Measurements from ENCODE around the gene SMYD3. TPM values are rescaled to one million over a fixed set of nuclear protein-coding genes. Genes with fewer than 3 reads are reported as not detected.

The SMYD3 gene
- total and polyA plus RNA-seq, 4 donors, result 10.5 to 40.1 (median 32.5) TPM

- WGBS, 2 donors, result 94 to 95% methylated on average over 9 of the region's 9 CpGs
These were observed 727.0 kb downstream of the SMYD3 start for GRCh38 chr1:245779797-245780755.

GRCh38 chr1:245777752-245778151 is 729.3 kb downstream of the SMYD3 start:
- Histone ChIP-seq H3K9ac (ENCODE audit: insufficient read depth in 1 of 2, low read length in 2 of 2) (no peak overlapping the region), H3K9me3 (ENCODE audit: control insufficient read depth in 4 of 4, insufficient read depth in 3 of 4, low read length in 3 of 4) (no peaks in the 10 kb centered on the region), H3K27me3 (ENCODE audit: control insufficient read depth in 3 of 3, insufficient read depth in 3 of 3, low read length in 2 of 3) (no peaks in the 10 kb centered on the region), H3K27ac (ENCODE audit: low read depth in 1 of 2, low read length in 1 of 2) (no peak overlapping the region), H3K4me1 (ENCODE audit: control insufficient read depth in 5 of 5, insufficient read depth in 5 of 5, low read length in 5 of 5) (peaks cover 0 to 4% (median 0%) of the 10 kb centered on the region in 5 donors), H3K36me3 (ENCODE audit: control insufficient read depth in 4 of 4, insufficient read depth in 4 of 4, low read length in 4 of 4) (no peaks in the 10 kb centered on the region), H3K4me3 (no peak overlapping the region)
- DNase-seq (no peak), ATAC-seq (ENCODE audit: insufficient read depth, low FRiP score) (no peak)
- TF ChIP-seq CTCF (IDR thresholded peaks at IDR 0.05; ENCODE audit: control extremely low read depth, extremely low read depth), result no peak
- 94 to 96% methylated on average over 3 of the region's 3 CpGs for WGBS, 2 donors

More at GRCh38 chr1:245779797-245780755, 727.0 kb downstream of the SMYD3 start:
- Histone ChIP-seq H3K27me3 (ENCODE audit: control insufficient read depth in 3 of 3, insufficient read depth in 3 of 3, low read length in 2 of 3) (no peaks in the 10 kb centered on the region), H3K4me3 (no peak overlapping the region), H3K27ac (ENCODE audit: low read depth in 1 of 2, low read length in 1 of 2) (no peak overlapping the region), H3K9me3 (ENCODE audit: control insufficient read depth in 4 of 4, insufficient read depth in 3 of 4, low read length in 3 of 4) (no peaks in the 10 kb centered on the region), H3K4me1 (ENCODE audit: control insufficient read depth in 5 of 5, insufficient read depth in 5 of 5, low read length in 5 of 5) (peaks cover 0 to 3% (median 0%) of the 10 kb centered on the region in 5 donors), H3K9ac (ENCODE audit: insufficient read depth in 1 of 2, low read length in 2 of 2) (no peak overlapping the region), H3K36me3 (ENCODE audit: control insufficient read depth in 4 of 4, insufficient read depth in 4 of 4, low read length in 4 of 4) (no peaks in the 10 kb centered on the region)
- DNase-seq (no peak), ATAC-seq (ENCODE audit: insufficient read depth, low FRiP score) (no peak)
- TF ChIP-seq CTCF (IDR thresholded peaks at IDR 0.05; ENCODE audit: control extremely low read depth, extremely low read depth), result no peak

- no peak overlapping the region for H3K4me3 ChIP-seq
- no peak overlapping the region for H3K27ac ChIP-seq (ENCODE audit: low read depth in 1 of 2, low read length in 1 of 2)
- no peak for TF ChIP-seq CTCF (IDR thresholded peaks at IDR 0.05; ENCODE audit: control extremely low read depth, extremely low read depth)
- ATAC-seq (ENCODE audit: insufficient read depth, low FRiP score) (no peak), DNase-seq (no peak)
- peaks cover 0 to 11% (median 0%) of the 10 kb centered on the region in 5 donors for H3K4me1 ChIP-seq (ENCODE audit: control insufficient read depth in 5 of 5, insufficient read depth in 5 of 5, low read length in 5 of 5)
- H3K36me3 ChIP-seq (ENCODE audit: control insufficient read depth in 4 of 4, insufficient read depth in 4 of 4, low read length in 4 of 4), result no peaks in the 10 kb centered on the region
- no peak overlapping the region for H3K9ac ChIP-seq (ENCODE audit: insufficient read depth in 1 of 2, low read length in 2 of 2)
- WGBS, 2 donors, result 86 to 87% methylated on average over 5 of the region's 5 CpGs
- H3K27me3 ChIP-seq (ENCODE audit: control insufficient read depth in 3 of 3, insufficient read depth in 3 of 3, low read length in 2 of 3), result no peaks in the 10 kb centered on the region
- no peaks in the 10 kb centered on the region for H3K9me3 ChIP-seq (ENCODE audit: control insufficient read depth in 4 of 4, insufficient read depth in 3 of 4, low read length in 3 of 4)
These were observed 730.3 kb downstream of the SMYD3 start for GRCh38 chr1:245776694-245777332.
